Transverse colon (tissue), 3 donors: ENCODE measurements around the gene ZC3H7A.

Experiments used
- CTCF ChIP-seq, 5 experiments: fragments of 200-600 bp in 3 of 5; fragments of 450-650 bp in 2 of 5; sonication (generic) in 3 of 5; IDR thresholded peaks; 1 replicate in 2 of 5; 2 replicates in 3 of 5; pipeline ENCODE4 v1.5.1; 2016 to 2017; ENCODE audit warnings: antibody characterized with exemption in 5 of 5, inconsistent platforms in 3 of 5, mild to moderate bottlenecking in 2 of 5, moderate library complexity in 1 of 5
- EP300 ChIP-seq: sonication (generic); formaldehyde crosslinking; IDR thresholded peaks from one replicate; pipeline ENCODE4 v1.6.1; 2017; ENCODE audit warnings: antibody characterized with exemption, low read depth
- POLR2A ChIP-seq: fragments of 450-650 bp; IDR thresholded peaks from one replicate; pipeline ENCODE4 v1.6.1; 2016; ENCODE audit warnings: antibody characterized with exemption, mild to moderate bottlenecking, moderate library complexity

DNA sequence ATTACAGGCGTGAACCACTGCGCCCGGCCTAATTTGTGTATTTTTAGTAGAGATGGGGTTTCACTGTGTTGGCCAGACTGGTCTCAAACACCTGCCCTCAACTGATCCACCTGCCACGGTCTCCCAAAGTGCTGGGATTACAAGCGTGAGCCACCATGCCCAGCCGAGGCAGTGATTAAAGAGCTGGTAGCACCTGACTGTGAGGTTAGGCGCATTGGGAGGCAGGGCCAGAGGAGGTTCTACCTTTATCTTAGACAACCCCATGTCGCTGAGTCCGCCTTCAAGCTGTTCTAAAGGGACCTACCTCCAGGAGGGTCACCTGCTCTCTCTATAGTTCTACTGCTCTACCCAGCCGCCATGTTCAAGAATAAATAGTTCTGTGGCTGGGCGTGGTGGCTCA is 46.1 kb upstream of the ZC3H7A start:
- TF ChIP-seq CTCF (IDR thresholded peaks at IDR 0.05) (no peak), POLR2A (no peak), EP300 (no peak)
